Neural progenitor cell (in vitro differentiated cells): ENCODE measurements around the gene PRH1. TPM values are rescaled to one million over a fixed set of nuclear protein-coding genes. Genes with fewer than 3 reads are reported as not detected.

ENCODE experiments used
- DNase-seq: peaks from one replicate; pipeline ENCODE4 v3.0.0-alpha.2; 2016; ENCODE audit warnings: low spot score
- H2AFZ ChIP-seq: fragments of 200-600 bp; sonication (generic); replicated peaks from 2 replicates; pipeline ENCODE4 v1.6.1; 2016; ENCODE audit warnings: antibody characterized with exemption
- H3F3A ChIP-seq: fragments of 200-600 bp; sonication (generic); 2 replicates; pipeline ENCODE4 v1.6.1; 2016; ENCODE audit warnings: antibody characterized with exemption, low read depth
- H3K27ac ChIP-seq: fragments of 200-600 bp; sonication (generic); 2 replicates; pipeline ENCODE4 v1.5.1; 2016; ENCODE audit warnings: mild to moderate bottlenecking
- H3K27me3 ChIP-seq: fragments of 200-600 bp; sonication (generic); 2 replicates; pipeline ENCODE4 v1.6.1; 2016; ENCODE audit warnings: mild to moderate bottlenecking, moderate library complexity
- H3K36me3 ChIP-seq: fragments of 200-600 bp; sonication (generic); 2 replicates; pipeline ENCODE4 v1.5.1; 2016
- H3K4me1 ChIP-seq: fragments of 200-600 bp; sonication (generic); 2 replicates; pipeline ENCODE4 v1.6.1; 2016; ENCODE audit warnings: mixed run types
- H3K4me2 ChIP-seq: fragments of 200-600 bp; sonication (generic); 2 replicates; pipeline ENCODE4 v1.6.1; 2016
- H3K4me3 ChIP-seq: fragments of 200-600 bp; sonication (generic); 2 replicates; pipeline ENCODE4 v1.5.1; 2016
- H3K79me2 ChIP-seq: fragments of 200-600 bp; sonication (generic); 2 replicates; pipeline ENCODE4 v1.6.1; 2016; ENCODE audit warnings: low read depth
- H3K9ac ChIP-seq: fragments of 200-600 bp; sonication (generic); 2 replicates; pipeline ENCODE4 v1.6.1; 2016
- H3K9me3 ChIP-seq: fragments of 200-600 bp; sonication (generic); 2 replicates; pipeline ENCODE4 v1.5.1; 2016; ENCODE audit warnings: low read depth
- H4K20me1 ChIP-seq: fragments of 200-600 bp; sonication (generic); 2 replicates; pipeline ENCODE4 v1.6.1; 2016; ENCODE audit warnings: low read depth
- H3K27ac Mint-ChIP-seq: 3 replicates; pipeline ENCODE4 v1.8.0; 2021; ENCODE audit warnings: mixed read lengths
- H3K27me3 Mint-ChIP-seq: 2 replicates; pipeline ENCODE4 v1.8.0; 2022; ENCODE audit warnings: low read depth, mild to moderate bottlenecking, inconsistent platforms, moderate library complexity, mixed read lengths; ENCODE audit not compliant: insufficient read depth
- H3K36me3 Mint-ChIP-seq: 3 replicates; pipeline ENCODE4 v1.8.0; 2021; ENCODE audit warnings: mixed read lengths
- H3K4me1 Mint-ChIP-seq: 3 replicates; pipeline ENCODE4 v1.8.0; 2021; ENCODE audit warnings: mixed read lengths
- H3K4me3 Mint-ChIP-seq: 3 replicates; pipeline ENCODE4 v1.8.0; 2021; ENCODE audit warnings: mild to moderate bottlenecking, moderate library complexity, mixed read lengths
- H3K9me3 Mint-ChIP-seq: 3 replicates; pipeline ENCODE4 v1.8.0; 2020; ENCODE audit warnings: mixed read lengths
- EZH2 ChIP-seq: fragments of 200-600 bp; sonication (generic); IDR thresholded peaks from 2 replicates; pipeline ENCODE4 v1.6.1; 2017; ENCODE audit warnings: antibody characterized with exemption, mild to moderate bottlenecking, moderate library complexity
- EZH2phosphoT487 ChIP-seq: fragments of 200-600 bp; sonication (generic); IDR thresholded peaks from 2 replicates; pipeline ENCODE4 v1.6.1; 2017; ENCODE audit warnings: antibody characterized with exemption
- small RNA-seq: library from RNA; depleted of rRNA; stranded (forward); fragments of <200 nt; gene quantifications from one replicate; pipeline ENCODE3, GENCODE V24; 2015
- total RNA-seq: library from RNA; depleted of rRNA; stranded (reverse); fragments of >200 nt; gene quantifications from 2 replicates; pipeline ENCODE4 v1.2.3, GENCODE V29; 2015; ENCODE audit warnings: low replicate concordance
- TF ChIP-seq, protein P1 (sequence below): fragments of 200-600 bp; sonication (generic); IDR thresholded peaks from 2 replicates; pipeline ENCODE4 v1.5.1; 2017; ENCODE audit warnings: antibody characterized with exemption, mild to moderate bottlenecking

PRH1 gene
- total RNA-seq, 1 donor from 2014 or later = 24.1 TPM

GRCh38 chr12:10842862-10843261, 41.2 kb downstream of the PRH1 start:
- no peaks in the 10 kb centered on the region for H3K9me3 Mint-ChIP-seq

GRCh38 chr12:10838461-10838860, 45.6 kb downstream of the PRH1 start:
- Histone ChIP-seq H3K27me3 (no peaks in the 10 kb centered on the region), H3K27ac (no peak overlapping the region), H3K9me3 (no peaks in the 10 kb centered on the region), H3F3A (no peaks in the 10 kb centered on the region), H3K4me2 (no peak overlapping the region), H3K4me1 (no peaks in the 10 kb centered on the region), H3K4me3 (no peak overlapping the region), H3K9ac (no peak overlapping the region), H2AFZ (no peak overlapping the region), H3K79me2 (no peaks in the 10 kb centered on the region), H3K36me3 (no peaks in the 10 kb centered on the region), H4K20me1 (no peaks in the 10 kb centered on the region)
- no peak for DNase-seq
- Mint-ChIP-seq H3K27ac (no peak overlapping the region), H3K27me3 (peaks cover 2% of the 10 kb centered on the region), H3K9me3 (no peaks in the 10 kb centered on the region), H3K4me3 (no peak overlapping the region), H3K4me1 (no peaks in the 10 kb centered on the region), H3K36me3 (peaks cover 16% of the 10 kb centered on the region)
- no peak for TF ChIP-seq EZH2
- TF ChIP-seq, protein P1, sequence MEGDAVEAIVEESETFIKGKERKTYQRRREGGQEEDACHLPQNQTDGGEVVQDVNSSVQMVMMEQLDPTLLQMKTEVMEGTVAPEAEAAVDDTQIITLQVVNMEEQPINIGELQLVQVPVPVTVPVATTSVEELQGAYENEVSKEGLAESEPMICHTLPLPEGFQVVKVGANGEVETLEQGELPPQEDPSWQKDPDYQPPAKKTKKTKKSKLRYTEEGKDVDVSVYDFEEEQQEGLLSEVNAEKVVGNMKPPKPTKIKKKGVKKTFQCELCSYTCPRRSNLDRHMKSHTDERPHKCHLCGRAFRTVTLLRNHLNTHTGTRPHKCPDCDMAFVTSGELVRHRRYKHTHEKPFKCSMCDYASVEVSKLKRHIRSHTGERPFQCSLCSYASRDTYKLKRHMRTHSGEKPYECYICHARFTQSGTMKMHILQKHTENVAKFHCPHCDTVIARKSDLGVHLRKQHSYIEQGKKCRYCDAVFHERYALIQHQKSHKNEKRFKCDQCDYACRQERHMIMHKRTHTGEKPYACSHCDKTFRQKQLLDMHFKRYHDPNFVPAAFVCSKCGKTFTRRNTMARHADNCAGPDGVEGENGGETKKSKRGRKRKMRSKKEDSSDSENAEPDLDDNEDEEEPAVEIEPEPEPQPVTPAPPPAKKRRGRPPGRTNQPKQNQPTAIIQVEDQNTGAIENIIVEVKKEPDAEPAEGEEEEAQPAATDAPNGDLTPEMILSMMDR = no peak
- no peak for TF ChIP-seq EZH2phosphoT487

More at GRCh38 chr12:10842862-10843261, 41.2 kb downstream of the PRH1 start:
- TF ChIP-seq EZH2phosphoT487 = no peak
- TF ChIP-seq EZH2 = no peak
- TF ChIP-seq, protein P1 = no peak
- H4K20me1 ChIP-seq = no peaks in the 10 kb centered on the region
- no peak overlapping the region for H3K27ac ChIP-seq
- no peaks in the 10 kb centered on the region for H3K9me3 ChIP-seq
- no peak overlapping the region for H3K4me3 ChIP-seq
- Mint-ChIP-seq H3K36me3 (peaks cover 23% of the 10 kb centered on the region), H3K4me3 (no peak overlapping the region), H3K4me1 (no peaks in the 10 kb centered on the region), H3K27ac (no peak overlapping the region), H3K27me3 (no peaks in the 10 kb centered on the region)
- H3K27me3 ChIP-seq = no peaks in the 10 kb centered on the region
- H3K4me1 ChIP-seq = no peaks in the 10 kb centered on the region
- DNase-seq = no peak
- H2AFZ ChIP-seq = no peak overlapping the region
- no peaks in the 10 kb centered on the region for H3F3A ChIP-seq
- no peaks in the 10 kb centered on the region for H3K36me3 ChIP-seq
- H3K4me2 ChIP-seq = no peak overlapping the region
- no peak overlapping the region for H3K9ac ChIP-seq
- H3K79me2 ChIP-seq = no peaks in the 10 kb centered on the region

Small RNAs within 50 kb of the gene (small RNA-seq; reads per million reads assigned to genes)
- gene PRR4 = not detected

Other genes with a start within 250 kb of the PRH1 start
- gene STYK1, start 210.2 kb downstream of the PRH1 start, total RNA-seq = 0.06 and 0.15 TPM in 2 replicates
- 78.9 and 123 TPM in 2 replicates for gene YBX3, start 160.9 kb downstream of the PRH1 start, total RNA-seq
- not detected in 2 replicates for gene TAS2R7, start 81.6 kb downstream of the PRH1 start, total RNA-seq
- gene TAS2R8, start 77.0 kb downstream of the PRH1 start, total RNA-seq = 0.22 TPM in 1 of 2 replicates, not detected in the other
- not detected in 2 replicates for gene TAS2R9, start 74.1 kb downstream of the PRH1 start, total RNA-seq
- 0.87 and 1.4 TPM in 2 replicates for gene TAS2R10, start 57.9 kb downstream of the PRH1 start, total RNA-seq
- gene PRR4, start 34.8 kb downstream of the PRH1 start, total RNA-seq = 0.69 and 2.6 TPM in 2 replicates
- 2.0 and 2.4 TPM in 2 replicates for gene TAS2R13, start 25.3 kb upstream of the PRH1 start, total RNA-seq
- not detected in 2 replicates for gene PRH2, start 45.0 kb upstream of the PRH1 start, total RNA-seq
- gene TAS2R14, start 55.0 kb upstream of the PRH1 start, total RNA-seq = 4.1 and 7.0 TPM in 2 replicates
- 2.4 and 12.1 TPM in 2 replicates for gene TAS2R50, start 102.7 kb upstream of the PRH1 start, total RNA-seq
- gene TAS2R20, start 114.0 kb upstream of the PRH1 start, total RNA-seq = 6.4 and 7.4 TPM in 2 replicates
- gene TAS2R19, start 138.4 kb upstream of the PRH1 start, total RNA-seq = 7.7 and 9.7 TPM in 2 replicates
- gene TAS2R31, start 147.2 kb upstream of the PRH1 start, total RNA-seq = 7.8 and 13.2 TPM in 2 replicates
- 1.9 and 3.5 TPM in 2 replicates for gene TAS2R46, start 178.0 kb upstream of the PRH1 start, total RNA-seq
- 2.5 and 4.0 TPM in 2 replicates for gene TAS2R43, start 208.1 kb upstream of the PRH1 start, total RNA-seq